GM19455 (cell line): ENCODE results near the gene ZNF496.
"Not testable (repeated sequence)": the region's sequence is repeated elsewhere in the genome, so short reads cannot be mapped to it uniquely, and the experiment has no call there.

Experiments
- ATAC-seq: cut with Tn5 transposase; IDR thresholded peaks from one replicate; pipeline ENCODE4 v1.9.1; 2021; ENCODE audit not compliant: unreplicated experiment

The ZNF496 gene

GRCh38 chr1:247295746-247296145, 35.9 kb downstream of the ZNF496 start:
- ATAC-seq: no peak

- ATAC-seq: no peak
Observed at GRCh38 chr1:247295274-247295684, 36.4 kb downstream of the ZNF496 start.

GRCh38 chr1:247294282-247294681, 37.4 kb downstream of the ZNF496 start:
- ATAC-seq: no peak

- ATAC-seq: no peak
Observed at GRCh38 chr1:247293047-247293446, 38.6 kb downstream of the ZNF496 start.

- no peak for ATAC-seq
Observed at GRCh38 chr1:247291833-247292561, 39.7 kb downstream of the ZNF496 start.

GRCh38 chr1:247291161-247291560, 40.5 kb downstream of the ZNF496 start:
- no peak for ATAC-seq

GRCh38 chr1:247290576-247290975, 41.1 kb downstream of the ZNF496 start:
- ATAC-seq: no peak

GRCh38 chr1:247289274-247289892, 42.3 kb downstream of the ZNF496 start:
- not testable (repeated sequence) for ATAC-seq

GRCh38 chr1:247288341-247288740, 43.3 kb downstream of the ZNF496 start:
- ATAC-seq: no peak

GRCh38 chr1:247287460-247287859, 44.2 kb downstream of the ZNF496 start:
- ATAC-seq: no peak

GRCh38 chr1:247286134-247286670, 45.5 kb downstream of the ZNF496 start:
- no peak for ATAC-seq

GRCh38 chr1:247281001-247281574, 50.6 kb downstream of the ZNF496 start:
- no peak for ATAC-seq

- no peak for ATAC-seq
Observed at GRCh38 chr1:247277191-247277590, 54.5 kb downstream of the ZNF496 start.

- ATAC-seq: no peak
Observed at GRCh38 chr1:247274605-247275256, 56.9 kb downstream of the ZNF496 start.

- no peak for ATAC-seq
Observed at GRCh38 chr1:247273013-247273412, 58.7 kb downstream of the ZNF496 start.

GRCh38 chr1:247270003-247270402, 61.7 kb downstream of the ZNF496 start:
- no peak for ATAC-seq

GRCh38 chr1:247269133-247269532, 62.5 kb downstream of the ZNF496 start:
- ATAC-seq: no peak

- ATAC-seq: no peak
Observed at GRCh38 chr1:247268390-247269045, 63.1 kb downstream of the ZNF496 start.

- no peak for ATAC-seq
Observed at GRCh38 chr1:247266053-247266452, 65.6 kb downstream of the ZNF496 start.

GRCh38 chr1:247255772-247256171, 75.9 kb downstream of the ZNF496 start, which contains the start of gene VN1R5:
Gene VN1R5, plus strand, starts transcription at chr1:247256072.
- ATAC-seq: not testable (repeated sequence)

GRCh38 chr1:247247568-247247967, 84.1 kb downstream of the ZNF496 start:
- no peak for ATAC-seq
